ENCODE data around the gene WASL.
A peak's percentile ranks its signal among the peaks of the same experiment; 100 is the strongest.
"Not testable (repeated sequence)": the region's sequence is repeated elsewhere in the genome, so short reads cannot be mapped to it uniquely, and the experiment has no call there.

Gene WASL

DNA sequence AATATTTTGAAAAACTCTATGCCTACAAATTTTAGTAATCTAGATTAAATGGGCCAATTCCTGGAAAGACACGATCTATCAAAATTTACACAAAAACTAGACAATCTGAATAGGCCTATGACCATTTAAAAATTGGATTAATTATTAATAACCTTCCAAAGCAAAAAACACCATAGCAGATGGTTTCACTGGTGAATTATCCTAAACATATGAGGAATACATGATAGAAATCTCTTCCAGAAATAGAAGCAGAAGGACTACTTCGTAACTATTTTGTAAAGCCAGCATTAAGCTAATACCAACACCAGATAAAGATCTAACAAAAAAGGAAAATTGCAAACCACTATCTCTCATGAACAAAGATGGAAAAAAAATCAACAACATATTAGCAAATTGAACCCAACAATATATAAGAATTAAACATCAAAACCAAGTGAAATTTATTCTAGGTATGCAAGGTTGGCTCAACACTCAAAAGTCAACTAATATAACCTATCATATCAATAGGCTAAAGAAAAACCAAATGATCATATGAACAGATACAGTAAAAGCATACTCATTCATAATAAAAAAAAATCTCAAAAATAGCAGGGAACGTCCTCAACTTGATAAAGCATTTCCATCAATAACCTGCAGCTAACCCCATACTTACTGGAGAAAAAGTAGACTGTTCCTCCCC is 16.3 kb downstream of the WASL start:
- DNase-seq, result no peak

GRCh38 chr7:123729218-123729578 is 19.6 kb downstream of the WASL start:
- no peak for DNase-seq

- no peak for DNase-seq
Measured at GRCh38 chr7:123727071-123727837, 21.5 kb downstream of the WASL start.

GRCh38 chr7:123725586-123726171 is 23.1 kb downstream of the WASL start:
- DNase-seq, result no peak

GRCh38 chr7:123724817-123725253 is 24.0 kb downstream of the WASL start:
- peak in 1 of 5 experiments; percentile 10 for DNase-seq

GRCh38 chr7:123723913-123724312 is 24.9 kb downstream of the WASL start:
- DNase-seq, result no peak

- not testable (repeated sequence) for DNase-seq
Measured at GRCh38 chr7:123720527-123720926, 28.3 kb downstream of the WASL start.

- DNase-seq, result no peak
Measured at GRCh38 chr7:123719197-123719721, 29.5 kb downstream of the WASL start.

DNA sequence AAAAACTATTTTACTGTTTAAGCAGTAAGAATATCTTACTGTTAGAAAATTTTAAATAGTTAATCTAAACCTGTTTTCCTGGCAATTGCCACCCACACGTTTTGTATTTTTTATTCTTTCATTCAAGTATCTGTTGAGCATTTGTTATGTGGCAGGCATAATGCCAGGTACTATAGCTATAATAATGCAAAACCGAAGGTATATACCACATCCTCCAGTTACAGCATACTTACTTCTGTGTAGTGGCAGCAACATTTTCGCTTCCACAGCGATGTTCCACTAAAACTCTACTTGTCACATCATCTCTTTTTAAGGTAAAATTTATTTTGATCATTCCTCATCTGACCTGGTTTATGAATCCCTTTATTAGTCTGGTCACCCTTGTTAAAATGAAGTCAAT is 30.0 kb downstream of the WASL start:
- DNase-seq, result peak in 1 of 5 experiments; percentile 4

GRCh38 chr7:123717689-123718088 is 31.1 kb downstream of the WASL start:
- no peak for DNase-seq

DNA sequence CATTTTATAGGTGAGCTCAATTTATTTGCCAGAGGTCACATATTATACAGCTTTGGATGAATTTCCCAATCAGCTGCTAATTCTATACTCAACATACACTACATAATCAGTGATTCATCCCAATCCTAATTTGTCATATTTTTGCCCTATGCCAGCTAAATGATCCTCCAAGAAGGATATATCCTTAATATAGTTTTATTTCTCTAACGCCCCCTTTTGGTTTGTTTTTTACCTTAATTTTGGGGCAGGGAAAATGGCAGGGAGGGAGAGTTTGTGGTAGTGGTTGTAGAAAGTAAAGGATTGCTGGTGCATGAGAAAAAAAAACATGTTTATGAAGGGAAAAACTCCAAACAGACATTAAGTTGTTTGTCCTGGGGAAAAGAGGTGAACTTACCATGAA is 31.9 kb downstream of the WASL start:
- DNase-seq, result no peak

DNA sequence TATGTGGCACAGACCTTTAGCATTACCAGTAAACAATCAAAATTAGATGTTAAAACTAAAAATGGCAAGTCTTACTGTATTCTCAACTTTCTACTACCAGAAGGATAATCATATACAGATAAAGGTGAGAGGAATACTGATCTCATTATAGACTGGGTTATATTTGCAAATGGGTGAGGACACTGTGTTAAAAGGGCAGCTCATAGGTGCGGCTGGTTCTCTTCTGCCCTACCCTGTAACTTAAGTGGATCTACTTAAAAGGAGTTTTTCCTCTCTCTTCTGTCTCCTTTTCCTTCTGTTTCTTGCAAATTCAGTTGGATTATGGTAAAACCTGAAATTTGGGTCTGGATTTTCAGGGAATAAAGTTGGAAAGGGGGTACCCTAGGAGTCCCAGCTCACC is 33.0 kb downstream of the WASL start:
- no peak for DNase-seq

GRCh38 chr7:123715198-123715597 is 33.6 kb downstream of the WASL start:
- DNase-seq, result no peak

- DNase-seq, result no peak
Measured at GRCh38 chr7:123714296-123715080, 34.3 kb downstream of the WASL start.

DNA sequence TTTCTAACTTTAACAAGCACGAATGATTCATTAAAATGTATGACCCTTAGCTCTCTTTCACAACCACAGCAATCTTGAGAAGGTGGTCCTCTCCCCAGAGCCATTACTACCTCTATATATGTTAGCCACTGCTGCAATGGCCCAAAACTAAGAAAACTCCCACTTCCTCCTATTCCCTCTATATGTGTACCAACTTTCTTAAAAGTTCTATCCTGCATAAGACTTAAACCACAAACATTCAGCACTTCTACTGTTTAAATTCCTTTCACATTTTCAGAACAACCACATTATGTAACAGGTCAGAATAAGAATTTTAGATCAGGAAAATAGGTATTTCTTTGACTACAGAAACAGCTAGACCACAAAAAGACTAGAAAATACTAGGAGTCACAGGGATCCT is 36.2 kb downstream of the WASL start:
- no peak for DNase-seq

DNA sequence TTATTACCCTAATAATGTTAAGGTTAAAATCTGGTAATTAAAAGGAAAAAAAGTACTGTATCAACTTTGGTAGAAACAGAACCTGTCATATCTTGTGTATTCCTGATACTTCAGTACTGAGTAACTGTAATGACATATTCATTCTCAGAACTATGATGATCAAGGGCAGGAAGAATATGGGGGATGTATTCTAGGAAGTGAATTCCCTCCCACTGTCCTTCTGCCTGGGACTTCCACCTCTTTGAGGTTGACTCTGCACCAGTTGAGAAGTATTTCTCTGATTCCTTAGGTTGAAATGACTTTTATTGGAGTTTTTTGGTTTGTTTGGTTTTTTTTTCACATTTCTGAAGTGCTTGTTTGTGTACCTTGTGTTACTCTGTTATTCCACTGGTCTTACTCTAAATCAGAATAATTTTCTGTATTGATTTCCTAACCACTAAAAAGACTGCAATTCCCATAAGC is 36.9 kb downstream of the WASL start:
- DNase-seq, result no peak

DNA sequence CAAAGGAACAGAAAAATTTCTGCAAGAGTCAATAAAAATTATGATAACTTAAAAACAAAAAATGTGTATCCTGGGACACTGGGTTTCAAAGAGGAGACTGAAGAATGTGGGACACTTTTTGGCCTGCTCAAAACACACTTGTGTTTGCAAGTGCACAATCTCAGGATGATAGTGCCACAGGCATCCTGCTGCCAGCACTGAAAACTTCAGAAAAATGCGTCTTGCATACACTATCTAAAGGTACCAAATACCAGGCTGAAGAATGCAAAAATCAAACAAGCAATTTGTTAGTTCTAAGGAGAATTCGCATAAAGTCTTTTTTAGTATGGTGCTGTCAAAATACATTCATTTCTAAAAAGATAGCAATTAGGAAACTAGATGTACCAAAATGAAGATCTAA is 38.1 kb downstream of the WASL start:
- peak in 1 of 5 experiments; percentile 6 for DNase-seq

GRCh38 chr7:123709525-123709924 is 39.3 kb downstream of the WASL start:
- no peak for DNase-seq

GRCh38 chr7:123705211-123705901 is 43.4 kb downstream of the WASL start:
- DNase-seq, result no peak

GRCh38 chr7:123695944-123696677 is 52.7 kb downstream of the WASL start:
- DNase-seq, result no peak

GRCh38 chr7:123692471-123692877 is 56.3 kb downstream of the WASL start:
- DNase-seq, result no peak
